CD4-positive, alpha-beta T cell treated with Interferon gamma for 1 hour (primary cell): ENCODE data around the gene PLS3.

Experiments
- DNase-seq: peaks from one replicate; pipeline ENCODE4 v3.0.0-alpha.2; 2020

Gene PLS3

DNA sequence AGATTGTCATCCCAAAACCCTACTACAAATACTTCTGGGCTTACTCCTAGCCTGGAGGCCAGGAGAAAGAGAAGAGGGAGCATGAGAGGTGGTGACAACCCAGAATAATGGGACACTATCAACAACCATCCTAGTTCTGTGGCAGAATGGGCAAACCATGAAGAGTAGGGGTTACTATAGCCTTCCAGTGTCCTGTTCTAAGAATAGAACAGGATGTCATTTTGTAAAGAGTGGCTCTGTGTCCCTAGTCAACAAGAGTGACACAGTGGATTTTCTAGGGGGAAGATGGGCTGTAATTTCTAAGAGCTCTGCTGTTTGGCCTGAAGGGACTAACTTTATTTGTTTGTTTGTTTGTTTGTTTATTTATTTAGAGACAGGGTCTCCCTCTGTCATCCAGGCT lies 136.0 kb downstream of the PLS3 start:
- DNase-seq = no peak

DNA sequence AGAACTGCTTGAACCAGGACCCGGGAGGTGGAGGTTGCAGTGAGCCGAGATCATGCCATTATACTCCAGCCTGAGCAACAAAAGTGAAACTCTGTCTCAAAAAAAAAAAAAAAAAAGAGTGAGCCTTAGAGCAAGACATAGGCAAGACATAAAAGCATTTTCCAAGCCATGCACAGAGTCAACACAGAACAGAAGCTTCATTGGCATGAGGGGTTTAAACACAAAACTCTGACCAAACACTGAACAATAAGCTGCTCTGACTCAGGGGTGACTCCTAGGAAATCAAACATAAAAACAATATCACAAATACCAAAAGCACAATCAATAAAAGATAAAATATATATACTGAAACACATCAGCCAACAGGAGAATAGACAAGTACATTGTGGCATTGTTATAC lies 136.8 kb downstream of the PLS3 start:
- DNase-seq = no peak
